Mucosa of rectum (tissue), 2 donors: ENCODE data around the gene LRTM1.

Source experiments
- H3K27ac ChIP-seq, 2 donors: one replicate each; pipeline ENCODE4 v1.7.0; 2013; ENCODE audit warnings: inconsistent platforms in 2 of 2, low read depth in 2 of 2, low read length in 2 of 2
- H3K27me3 ChIP-seq, 2 donors: one replicate each; pipeline ENCODE4 v1.7.0; 2013; ENCODE audit warnings: low read length in 2 of 2; ENCODE audit not compliant: control insufficient read depth in 2 of 2, insufficient read depth in 2 of 2
- H3K36me3 ChIP-seq, 2 donors: one replicate each; pipeline ENCODE4 v1.7.0; 2013; ENCODE audit warnings: low read length in 2 of 2; ENCODE audit not compliant: control insufficient read depth in 2 of 2, insufficient read depth in 2 of 2
- H3K4me1 ChIP-seq, 2 donors: one replicate each; pipeline ENCODE4 v1.7.0; 2013; ENCODE audit warnings: low read length in 2 of 2, mild to moderate bottlenecking in 1 of 2; ENCODE audit not compliant: control insufficient read depth in 2 of 2, insufficient read depth in 2 of 2
- H3K4me3 ChIP-seq, 2 donors: one replicate each; pipeline ENCODE4 v1.7.0; 2013; ENCODE audit warnings: low read length in 2 of 2
- H3K9ac ChIP-seq, 2 donors: one replicate each; pipeline ENCODE4 v1.7.0; 2013; ENCODE audit warnings: low read length in 2 of 2, low read depth in 1 of 2, mild to moderate bottlenecking in 1 of 2
- H3K9me3 ChIP-seq, 2 donors: one replicate each; pipeline ENCODE4 v1.7.0; 2013; ENCODE audit warnings: low read length in 2 of 2; ENCODE audit not compliant: control insufficient read depth in 2 of 2
- donor health status: healthy.
- donor health status: Normal muscosa, but diverticular disease.

LRTM1 gene

DNA sequence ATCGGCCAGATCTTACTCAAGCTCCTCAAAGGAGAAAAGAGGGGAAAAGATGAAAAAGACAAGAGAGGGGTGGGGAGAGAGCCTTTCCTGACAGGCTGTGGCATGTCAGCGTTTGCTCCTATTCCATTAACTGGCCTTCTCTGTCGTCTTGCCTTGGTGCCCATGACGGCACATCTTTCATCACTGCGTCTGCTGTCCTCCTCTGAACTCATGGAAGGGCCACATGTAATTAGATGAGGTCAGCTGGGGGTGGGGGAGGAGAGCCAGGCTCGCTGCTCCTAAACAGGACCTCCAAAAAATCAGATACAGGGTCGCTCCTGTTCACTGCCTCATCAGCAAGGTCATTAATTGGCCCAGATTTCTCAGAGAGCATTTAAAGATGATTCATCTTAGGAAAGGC is 49.7 kb downstream of the LRTM1 start:
- Histone ChIP-seq H3K27ac (no peak overlapping the region), H3K4me1 (no peaks in the 10 kb centered on the region), H3K9ac (no peak overlapping the region), H3K4me3 (no peak overlapping the region), H3K27me3 (no peaks in the 10 kb centered on the region), H3K36me3 (no peaks in the 10 kb centered on the region), H3K9me3 (no peaks in the 10 kb centered on the region)

DNA sequence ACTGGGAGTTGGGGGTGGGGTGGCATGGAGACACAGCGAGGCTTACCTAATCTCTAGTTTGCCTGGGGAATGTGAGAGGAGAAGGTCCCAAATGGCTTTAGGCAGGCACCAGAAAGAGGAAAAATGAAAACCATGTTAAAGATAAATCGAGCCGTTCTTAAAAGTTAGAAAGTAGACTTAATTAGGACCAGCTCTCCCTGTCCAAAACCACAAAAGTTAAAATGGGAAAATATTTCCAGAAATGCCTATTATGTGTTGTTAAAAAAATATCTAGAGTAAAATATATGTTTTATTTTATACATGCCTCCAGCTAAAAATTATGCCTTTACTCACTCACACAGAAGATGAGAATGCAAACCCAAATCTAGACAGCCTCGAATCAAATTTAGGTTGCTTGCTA is 50.1 kb downstream of the LRTM1 start:
- Histone ChIP-seq H3K36me3 (no peaks in the 10 kb centered on the region), H3K27ac (no peak overlapping the region), H3K9ac (no peak overlapping the region), H3K9me3 (no peaks in the 10 kb centered on the region), H3K27me3 (no peaks in the 10 kb centered on the region), H3K4me3 (no peak overlapping the region), H3K4me1 (no peaks in the 10 kb centered on the region)

DNA sequence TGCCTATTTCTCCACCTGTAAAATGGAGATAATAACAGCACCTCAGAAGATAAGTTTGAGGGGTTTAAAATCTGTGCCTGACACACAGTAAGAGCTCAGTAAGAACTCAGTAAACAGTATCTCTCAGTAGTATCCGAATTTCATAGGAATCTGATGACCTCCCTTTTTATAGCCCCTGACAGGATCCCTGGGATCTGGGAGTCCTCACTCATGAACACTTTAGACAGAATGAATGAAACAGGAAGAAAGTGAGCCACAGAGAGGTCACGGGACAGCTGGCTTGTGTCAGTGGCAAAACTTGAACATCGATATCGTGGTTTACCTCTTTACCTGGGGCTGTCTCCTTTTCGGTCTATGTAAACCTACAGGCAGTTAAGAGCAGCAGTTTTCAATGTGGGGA is 51.2 kb downstream of the LRTM1 start:
- no peaks in the 10 kb centered on the region for H3K36me3 ChIP-seq
- H3K9ac ChIP-seq, result no peak overlapping the region
- H3K4me1 ChIP-seq, result no peaks in the 10 kb centered on the region
- H3K9me3 ChIP-seq, result no peaks in the 10 kb centered on the region
- no peak overlapping the region for H3K27ac ChIP-seq
- H3K4me3 ChIP-seq, result no peak overlapping the region
- no peaks in the 10 kb centered on the region for H3K27me3 ChIP-seq

DNA sequence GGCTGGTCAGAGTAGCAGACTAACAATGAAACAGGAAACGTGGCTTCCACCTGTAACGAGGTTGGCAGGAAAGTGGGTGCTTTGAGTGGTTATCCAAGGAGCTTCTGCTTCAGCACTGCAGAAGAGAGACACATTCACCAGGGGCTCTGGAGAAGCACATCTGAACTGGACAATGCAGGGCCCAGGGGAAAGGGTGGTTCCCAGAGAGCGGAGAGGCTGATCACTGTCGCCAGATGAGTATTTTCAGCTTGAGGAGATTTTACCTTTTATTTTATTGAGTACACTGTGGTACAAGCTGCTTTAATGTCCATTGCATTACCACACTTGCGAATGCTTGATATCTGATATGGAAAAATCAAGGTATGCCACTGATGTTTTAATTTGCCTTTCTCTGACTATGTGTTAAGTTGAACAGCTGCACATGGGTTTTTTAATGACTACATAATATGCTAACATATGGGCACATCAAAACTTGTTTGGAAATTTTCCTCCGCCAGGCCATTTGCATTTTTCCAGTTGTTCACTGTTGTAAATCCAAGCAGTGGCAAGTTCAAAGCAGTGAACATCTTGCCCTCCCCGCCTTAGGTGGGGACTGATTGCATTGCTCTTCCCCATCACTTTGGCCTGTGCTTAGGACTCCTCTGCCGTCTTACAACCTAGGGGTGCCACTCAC is 52.1 kb downstream of the LRTM1 start:
- H3K4me1 ChIP-seq, result no peaks in the 10 kb centered on the region
- H3K9me3 ChIP-seq, result no peaks in the 10 kb centered on the region
- H3K4me3 ChIP-seq, result no peak overlapping the region
- H3K9ac ChIP-seq, result no peak overlapping the region
- no peaks in the 10 kb centered on the region for H3K27me3 ChIP-seq
- H3K27ac ChIP-seq, result no peak overlapping the region
- no peaks in the 10 kb centered on the region for H3K36me3 ChIP-seq

DNA sequence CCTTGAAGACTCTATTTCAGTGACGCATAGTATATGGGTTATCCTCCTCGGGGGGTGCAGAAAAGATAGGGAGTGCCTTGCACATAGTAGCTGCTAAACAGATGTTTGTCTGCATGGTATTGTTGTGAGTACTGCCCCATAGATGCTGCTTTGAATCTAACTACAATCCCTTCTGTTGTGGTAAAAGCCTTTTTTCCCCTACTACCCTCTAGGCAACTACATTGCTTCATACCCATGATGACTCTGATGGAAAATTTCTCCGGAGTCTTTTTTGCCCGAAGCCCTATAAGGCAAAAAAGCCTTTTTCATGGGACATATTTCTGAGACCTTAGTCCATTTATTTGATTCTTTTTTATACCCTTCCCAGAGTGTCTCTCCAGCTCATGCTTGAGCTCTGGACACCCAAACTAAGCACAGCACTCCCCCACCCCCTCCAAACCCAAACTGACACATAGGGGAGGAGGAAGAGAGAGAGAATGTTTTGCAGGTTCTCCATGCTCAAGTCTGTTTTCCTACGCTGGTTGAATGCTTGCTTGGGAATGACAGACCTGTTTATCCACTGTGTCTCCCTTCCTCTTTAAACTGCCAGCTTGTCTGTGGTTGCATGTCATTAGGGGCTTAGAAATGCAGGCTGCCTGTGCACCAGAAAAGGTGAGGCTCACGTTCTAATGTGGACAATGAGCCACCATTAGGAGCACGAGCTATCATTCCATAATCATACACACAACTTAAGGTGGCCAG is 52.9 kb downstream of the LRTM1 start:
- Histone ChIP-seq H3K9ac (no peak overlapping the region), H3K4me1 (no peaks in the 10 kb centered on the region), H3K27ac (no peak overlapping the region), H3K36me3 (no peaks in the 10 kb centered on the region), H3K4me3 (no peak overlapping the region), H3K27me3 (no peaks in the 10 kb centered on the region), H3K9me3 (no peaks in the 10 kb centered on the region)

DNA sequence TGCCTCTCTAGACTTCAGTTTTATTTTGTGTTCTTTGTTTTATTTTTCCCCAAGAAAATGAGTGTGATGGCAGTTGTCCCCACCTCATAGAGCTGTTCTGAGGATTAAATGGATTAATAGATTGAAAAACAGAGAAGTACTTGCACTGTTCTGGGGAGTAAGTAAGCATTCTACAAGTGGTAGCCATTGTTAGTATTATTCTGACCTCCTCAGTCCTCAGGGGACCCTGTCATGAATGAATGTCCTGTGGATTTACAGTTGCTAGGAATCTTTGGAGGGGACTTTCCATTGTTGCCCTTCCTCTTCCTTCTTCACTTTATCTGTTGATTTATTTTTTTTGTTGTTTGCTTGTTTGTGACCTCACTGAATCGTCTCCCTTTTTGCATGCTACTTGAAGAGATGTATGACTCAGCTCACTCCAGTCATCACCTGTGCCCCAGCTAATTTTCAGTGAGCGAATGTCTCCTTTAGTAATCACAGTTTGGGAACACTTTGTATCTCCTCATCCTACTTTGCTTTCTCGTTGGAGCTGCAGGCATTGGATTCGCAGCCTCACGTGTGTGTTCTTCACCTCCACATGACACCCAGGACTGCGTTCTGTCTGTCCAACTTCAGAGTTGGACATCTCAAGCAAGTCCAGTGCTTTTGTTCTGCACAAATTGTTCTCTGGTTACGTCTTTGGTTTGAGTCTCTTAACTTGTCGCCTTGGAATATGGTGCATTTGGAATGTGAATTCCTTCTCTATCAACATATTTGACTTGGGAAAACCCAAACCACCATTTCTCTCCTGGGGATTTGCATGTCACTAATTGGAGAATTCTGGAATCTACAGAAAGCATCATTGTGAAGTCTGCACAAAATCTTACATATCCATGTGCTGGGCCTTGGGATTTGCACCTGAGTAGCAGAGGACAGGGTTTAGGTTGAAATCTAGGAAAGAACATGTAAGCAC is 54.5 kb downstream of the LRTM1 start:
- Histone ChIP-seq H3K36me3 (no peaks in the 10 kb centered on the region), H3K4me3 (no peak overlapping the region), H3K9ac (no peak overlapping the region), H3K27ac (no peak overlapping the region), H3K9me3 (no peaks in the 10 kb centered on the region), H3K27me3 (no peaks in the 10 kb centered on the region), H3K4me1 (no peaks in the 10 kb centered on the region)

DNA sequence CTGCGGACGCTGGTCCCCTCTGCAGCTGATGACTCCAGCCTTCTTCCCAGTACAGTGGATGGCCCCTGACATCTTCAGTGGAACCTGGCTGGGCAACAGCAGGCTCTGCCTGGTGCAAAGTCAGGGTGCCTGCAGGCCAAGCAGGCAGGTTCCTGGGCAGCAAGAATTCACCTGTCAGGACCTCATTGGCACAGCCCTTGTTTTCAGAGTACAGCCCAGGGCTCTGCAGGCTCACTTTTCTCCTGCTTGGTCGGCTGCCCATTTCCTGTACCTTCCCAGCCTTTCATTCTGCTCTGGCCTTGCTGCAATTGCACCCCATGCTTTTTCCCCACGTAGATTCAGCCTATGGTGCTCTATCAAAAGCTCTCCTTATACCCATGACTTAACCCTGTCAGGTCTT is 56.0 kb downstream of the LRTM1 start:
- H3K27ac ChIP-seq, result no peak overlapping the region
- H3K4me3 ChIP-seq, result no peak overlapping the region
- H3K27me3 ChIP-seq, result no peaks in the 10 kb centered on the region
- H3K4me1 ChIP-seq, result no peaks in the 10 kb centered on the region
- no peaks in the 10 kb centered on the region for H3K36me3 ChIP-seq
- H3K9me3 ChIP-seq, result no peaks in the 10 kb centered on the region
- no peak overlapping the region for H3K9ac ChIP-seq

DNA sequence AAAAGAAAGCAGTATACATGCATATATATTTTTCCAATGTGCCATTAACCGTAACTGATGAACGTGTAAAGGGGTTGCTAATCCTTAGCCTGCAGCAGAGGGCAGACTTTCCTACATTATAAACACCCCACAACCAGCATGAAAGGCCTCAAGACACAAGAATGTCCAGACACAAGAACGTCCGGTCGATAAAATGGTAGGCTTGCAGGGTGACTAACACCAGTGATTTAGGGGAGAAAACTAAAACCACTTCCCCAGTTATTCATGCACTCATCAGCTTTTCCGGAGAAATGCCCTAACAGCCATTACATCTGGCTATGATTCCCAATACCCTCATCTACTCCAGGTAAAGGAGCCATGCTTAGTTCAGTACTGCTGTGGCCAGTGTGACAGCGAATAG is 57.4 kb downstream of the LRTM1 start:
- Histone ChIP-seq H3K9me3 (no peaks in the 10 kb centered on the region), H3K27me3 (no peaks in the 10 kb centered on the region), H3K36me3 (no peaks in the 10 kb centered on the region), H3K9ac (no peak overlapping the region), H3K4me1 (no peaks in the 10 kb centered on the region), H3K4me3 (no peak overlapping the region), H3K27ac (no peak overlapping the region)
